GM23338 (cell line): ENCODE data around the gene KIF2C. TPM values are rescaled to one million over a fixed set of nuclear protein-coding genes. Genes with fewer than 3 reads are reported as not detected.

ENCODE experiments used
- ATAC-seq: fragments of 200-7000 bp; cut with Tn5 transposase; 3 replicates; pipeline ENCODE4 v1.9.1; 2020
- DNase-seq: peaks from one replicate; pipeline ENCODE4 v3.0.0-alpha.2; 2015; ENCODE audit warnings: low spot score
- H2AFZ ChIP-seq: fragments of 200-600 bp; sonication (generic); 2 replicates; pipeline ENCODE4 v1.8.0; 2016; ENCODE audit warnings: antibody characterized with exemption, mild to moderate bottlenecking, moderate library complexity
- H3F3A ChIP-seq: fragments of 200-600 bp; sonication (generic); replicated peaks from 2 replicates; pipeline ENCODE4 v1.8.0; 2017; ENCODE audit warnings: antibody characterized with exemption, mixed run types, low read depth
- H3K27ac ChIP-seq: fragments of 200-600 bp; sonication (generic); 2 replicates; pipeline ENCODE4 v1.6.1; 2016; ENCODE audit warnings: low read depth
- H3K27me3 ChIP-seq: fragments of 200-600 bp; sonication (generic); 2 replicates; pipeline ENCODE4 v1.8.0; 2016; ENCODE audit warnings: mild to moderate bottlenecking, mixed run types, moderate library complexity; ENCODE audit not compliant: insufficient read depth
- H3K36me3 ChIP-seq: fragments of 200-600 bp; sonication (generic); 2 replicates; pipeline ENCODE4 v1.8.0; 2016; ENCODE audit warnings: mild to moderate bottlenecking; ENCODE audit not compliant: insufficient read depth
- H3K4me1 ChIP-seq: fragments of 200-600 bp; sonication (generic); 2 replicates; pipeline ENCODE4 v1.8.0; 2016; ENCODE audit warnings: mild to moderate bottlenecking, moderate library complexity; ENCODE audit not compliant: insufficient read depth
- H3K4me2 ChIP-seq: fragments of 200-600 bp; sonication (generic); 2 replicates; pipeline ENCODE4 v1.7.1; 2017; ENCODE audit warnings: mixed run types
- H3K4me3 ChIP-seq: fragments of 200-600 bp; sonication (generic); 2 replicates; pipeline ENCODE4 v1.6.1; 2016; ENCODE audit warnings: mixed run types
- H3K79me2 ChIP-seq: fragments of 200-600 bp; sonication (generic); replicated peaks from 2 replicates; pipeline ENCODE4 v1.8.0; 2017; ENCODE audit warnings: mild to moderate bottlenecking; ENCODE audit not compliant: insufficient read depth
- H3K9me2 ChIP-seq: fragments of 200-600 bp; sonication (generic); 2 replicates; pipeline ENCODE4 v1.8.0; 2017; ENCODE audit not compliant: insufficient read depth
- H4K20me1 ChIP-seq: fragments of 200-600 bp; sonication (generic); replicated peaks from 2 replicates; pipeline ENCODE4 v1.8.0; 2017; ENCODE audit warnings: mild to moderate bottlenecking; ENCODE audit not compliant: insufficient read depth
- H3K27ac Mint-ChIP-seq: 2 replicates; pipeline ENCODE4 v1.8.0; 2020; ENCODE audit warnings: inconsistent platforms, mild to moderate bottlenecking, moderate library complexity, mixed read lengths
- H3K27me3 Mint-ChIP-seq: 3 replicates; pipeline ENCODE4 v1.8.0; 2022; ENCODE audit warnings: low read depth, mild to moderate bottlenecking, moderate library complexity, mixed read lengths, inconsistent platforms; ENCODE audit not compliant: insufficient read depth, poor library complexity
- H3K36me3 Mint-ChIP-seq: 3 replicates; pipeline ENCODE4 v1.8.0; 2021; ENCODE audit warnings: low read depth, mild to moderate bottlenecking, inconsistent platforms, moderate library complexity, mixed read lengths
- H3K4me1 Mint-ChIP-seq: 3 replicates; pipeline ENCODE4 v1.8.0; 2020; ENCODE audit warnings: mild to moderate bottlenecking, inconsistent platforms, mixed read lengths
- H3K4me3 Mint-ChIP-seq: 3 replicates; pipeline ENCODE4 v1.8.0; 2021; ENCODE audit warnings: moderate library complexity, mild to moderate bottlenecking, inconsistent platforms, mixed read lengths
- H3K9me3 Mint-ChIP-seq: 3 replicates; pipeline ENCODE4 v1.8.0; 2020; ENCODE audit warnings: moderate library complexity, mild to moderate bottlenecking, inconsistent platforms, mixed read lengths
- CREB1 ChIP-seq: fragments of 250-450 bp; sonication (Bioruptor Pico); IDR thresholded peaks from 2 replicates; pipeline ENCODE4 v1.5.0; 2020; ENCODE audit warnings: low read depth, mild to moderate bottlenecking, moderate library complexity
- ETS1 ChIP-seq: IDR thresholded peaks from 2 replicates; pipeline ENCODE4 v1.6.1; 2016; ENCODE audit warnings: antibody characterized with exemption
- EZH2 ChIP-seq: fragments of 200-600 bp; sonication (generic); IDR thresholded peaks from one replicate; pipeline ENCODE4 v1.8.0; 2017; ENCODE audit warnings: antibody characterized with exemption, mild to moderate bottlenecking, low read depth; ENCODE audit not compliant: unreplicated experiment
- JUNB ChIP-seq: IDR thresholded peaks from one replicate; pipeline ENCODE4 v1.6.1; 2016; ENCODE audit warnings: antibody characterized with exemption; ENCODE audit not compliant: unreplicated experiment
- STAT1 ChIP-seq: IDR thresholded peaks from one replicate; pipeline ENCODE4 v1.6.1; 2016; ENCODE audit warnings: antibody characterized with exemption; ENCODE audit not compliant: unreplicated experiment
- ZNF114 ChIP-seq: fragments of 250-450 bp; sonication (Bioruptor Pico); IDR thresholded peaks from 2 replicates; pipeline ENCODE4 v1.5.0; 2020; ENCODE audit warnings: mild to moderate bottlenecking, moderate library complexity
- ZNF331 ChIP-seq: fragments of 250-450 bp; sonication (Bioruptor Pico); IDR thresholded peaks from 2 replicates; pipeline ENCODE4 v1.5.0; 2020; ENCODE audit warnings: low read depth, mild to moderate bottlenecking, moderate library complexity
- polyA plus RNA-seq: library from polyadenylated mRNA; unstranded; fragments of >200 nt; fragmentation: Nextera tagmentation; extraction: Ambion mirVana; gene quantifications from 2 replicates; pipeline ENCODE4 v1.2.1, GENCODE V29; 2016
- total RNA-seq: library from RNA; depleted of rRNA; stranded (reverse); fragments of >200 nt; shearing (Covaris generic); gene quantifications from 2 replicates; pipeline ENCODE4 v1.2.3, GENCODE V29; 2014
- TF ChIP-seq, protein P1 (sequence below): fragments of 250-450 bp; sonication (Bioruptor Pico); IDR thresholded peaks from 2 replicates; pipeline ENCODE4 v1.5.0; 2020; ENCODE audit warnings: mild to moderate bottlenecking, moderate library complexity
- TF ChIP-seq, protein P2 (sequence below), 2 experiments: fragments of 200-600 bp in 1 of 2; sonication (generic) in 1 of 2; conservative IDR thresholded peaks; 2 replicates each; pipeline versions ENCODE4 v1.5.1 to v1.6.1; 2016 to 2017; ENCODE audit warnings: antibody characterized with exemption in 2 of 2, low read depth in 2 of 2, mild to moderate bottlenecking in 2 of 2, moderate library complexity in 1 of 2

KIF2C gene
- total and polyA plus RNA-seq, 2 experiments from 2014 or later = 38.0 to 62.9 TPM

DNA sequence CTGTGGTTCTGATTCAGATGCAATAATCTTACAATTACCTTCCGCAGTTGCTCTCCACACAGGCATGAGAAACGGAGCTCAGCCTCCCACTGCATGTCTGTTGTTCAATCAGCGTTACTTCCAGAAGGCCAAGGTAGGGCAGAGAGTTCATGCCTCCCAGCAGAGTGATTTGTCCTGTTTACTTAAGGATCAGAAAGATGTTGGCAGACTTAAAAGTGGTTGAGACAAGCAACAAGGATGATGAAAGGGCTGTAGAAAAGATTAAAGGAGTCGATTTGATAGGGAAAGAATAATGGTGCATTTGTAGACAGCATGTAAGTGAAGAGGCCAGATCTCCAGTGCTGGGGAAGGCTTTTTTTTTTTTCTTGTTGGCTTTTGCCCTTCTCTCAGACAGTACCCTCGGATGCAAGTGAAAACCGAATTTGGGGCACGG lies 38.5 kb upstream of the KIF2C start (continued):
- TF ChIP-seq, protein P1, sequence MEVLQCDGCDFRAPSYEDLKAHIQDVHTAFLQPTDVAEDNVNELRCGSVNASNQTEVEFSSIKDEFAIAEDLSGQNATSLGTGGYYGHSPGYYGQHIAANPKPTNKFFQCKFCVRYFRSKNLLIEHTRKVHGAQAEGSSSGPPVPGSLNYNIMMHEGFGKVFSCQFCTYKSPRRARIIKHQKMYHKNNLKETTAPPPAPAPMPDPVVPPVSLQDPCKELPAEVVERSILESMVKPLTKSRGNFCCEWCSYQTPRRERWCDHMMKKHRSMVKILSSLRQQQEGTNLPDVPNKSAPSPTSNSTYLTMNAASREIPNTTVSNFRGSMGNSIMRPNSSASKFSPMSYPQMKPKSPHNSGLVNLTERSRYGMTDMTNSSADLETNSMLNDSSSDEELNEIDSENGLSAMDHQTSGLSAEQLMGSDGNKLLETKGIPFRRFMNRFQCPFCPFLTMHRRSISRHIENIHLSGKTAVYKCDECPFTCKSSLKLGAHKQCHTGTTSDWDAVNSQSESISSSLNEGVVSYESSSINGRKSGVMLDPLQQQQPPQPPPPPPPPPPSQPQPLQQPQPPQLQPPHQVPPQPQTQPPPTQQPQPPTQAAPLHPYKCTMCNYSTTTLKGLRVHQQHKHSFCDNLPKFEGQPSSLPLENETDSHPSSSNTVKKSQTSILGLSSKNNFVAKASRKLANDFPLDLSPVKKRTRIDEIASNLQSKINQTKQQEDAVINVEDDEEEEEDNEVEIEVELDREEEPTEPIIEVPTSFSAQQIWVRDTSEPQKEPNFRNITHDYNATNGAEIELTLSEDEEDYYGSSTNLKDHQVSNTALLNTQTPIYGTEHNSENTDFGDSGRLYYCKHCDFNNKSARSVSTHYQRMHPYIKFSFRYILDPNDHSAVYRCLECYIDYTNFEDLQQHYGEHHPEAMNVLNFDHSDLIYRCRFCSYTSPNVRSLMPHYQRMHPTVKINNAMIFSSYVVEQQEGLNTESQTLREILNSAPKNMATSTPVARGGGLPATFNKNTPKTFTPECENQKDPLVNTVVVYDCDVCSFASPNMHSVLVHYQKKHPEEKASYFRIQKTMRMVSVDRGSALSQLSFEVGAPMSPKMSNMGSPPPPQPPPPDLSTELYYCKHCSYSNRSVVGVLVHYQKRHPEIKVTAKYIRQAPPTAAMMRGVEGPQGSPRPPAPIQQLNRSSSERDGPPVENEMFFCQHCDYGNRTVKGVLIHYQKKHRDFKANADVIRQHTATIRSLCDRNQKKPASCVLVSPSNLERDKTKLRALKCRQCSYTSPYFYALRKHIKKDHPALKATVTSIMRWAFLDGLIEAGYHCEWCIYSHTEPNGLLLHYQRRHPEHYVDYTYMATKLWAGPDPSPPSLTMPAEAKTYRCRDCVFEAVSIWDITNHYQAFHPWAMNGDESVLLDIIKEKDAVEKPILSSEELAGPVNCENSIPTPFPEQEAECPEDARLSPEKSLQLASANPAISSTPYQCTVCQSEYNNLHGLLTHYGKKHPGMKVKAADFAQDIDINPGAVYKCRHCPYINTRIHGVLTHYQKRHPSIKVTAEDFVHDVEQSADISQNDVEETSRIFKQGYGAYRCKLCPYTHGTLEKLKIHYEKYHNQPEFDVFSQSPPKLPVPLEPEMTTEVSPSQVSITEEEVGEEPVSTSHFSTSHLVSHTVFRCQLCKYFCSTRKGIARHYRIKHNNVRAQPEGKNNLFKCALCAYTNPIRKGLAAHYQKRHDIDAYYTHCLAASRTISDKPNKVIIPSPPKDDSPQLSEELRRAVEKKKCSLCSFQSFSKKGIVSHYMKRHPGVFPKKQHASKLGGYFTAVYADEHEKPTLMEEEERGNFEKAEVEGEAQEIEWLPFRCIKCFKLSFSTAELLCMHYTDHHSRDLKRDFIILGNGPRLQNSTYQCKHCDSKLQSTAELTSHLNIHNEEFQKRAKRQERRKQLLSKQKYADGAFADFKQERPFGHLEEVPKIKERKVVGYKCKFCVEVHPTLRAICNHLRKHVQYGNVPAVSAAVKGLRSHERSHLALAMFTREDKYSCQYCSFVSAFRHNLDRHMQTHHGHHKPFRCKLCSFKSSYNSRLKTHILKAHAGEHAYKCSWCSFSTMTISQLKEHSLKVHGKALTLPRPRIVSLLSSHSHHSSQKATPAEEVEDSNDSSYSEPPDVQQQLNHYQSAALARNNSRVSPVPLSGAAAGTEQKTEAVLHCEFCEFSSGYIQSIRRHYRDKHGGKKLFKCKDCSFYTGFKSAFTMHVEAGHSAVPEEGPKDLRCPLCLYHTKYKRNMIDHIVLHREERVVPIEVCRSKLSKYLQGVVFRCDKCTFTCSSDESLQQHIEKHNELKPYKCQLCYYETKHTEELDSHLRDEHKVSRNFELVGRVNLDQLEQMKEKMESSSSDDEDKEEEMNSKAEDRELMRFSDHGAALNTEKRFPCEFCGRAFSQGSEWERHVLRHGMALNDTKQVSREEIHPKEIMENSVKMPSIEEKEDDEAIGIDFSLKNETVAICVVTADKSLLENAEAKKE = no peak
- TF ChIP-seq, protein P2, sequence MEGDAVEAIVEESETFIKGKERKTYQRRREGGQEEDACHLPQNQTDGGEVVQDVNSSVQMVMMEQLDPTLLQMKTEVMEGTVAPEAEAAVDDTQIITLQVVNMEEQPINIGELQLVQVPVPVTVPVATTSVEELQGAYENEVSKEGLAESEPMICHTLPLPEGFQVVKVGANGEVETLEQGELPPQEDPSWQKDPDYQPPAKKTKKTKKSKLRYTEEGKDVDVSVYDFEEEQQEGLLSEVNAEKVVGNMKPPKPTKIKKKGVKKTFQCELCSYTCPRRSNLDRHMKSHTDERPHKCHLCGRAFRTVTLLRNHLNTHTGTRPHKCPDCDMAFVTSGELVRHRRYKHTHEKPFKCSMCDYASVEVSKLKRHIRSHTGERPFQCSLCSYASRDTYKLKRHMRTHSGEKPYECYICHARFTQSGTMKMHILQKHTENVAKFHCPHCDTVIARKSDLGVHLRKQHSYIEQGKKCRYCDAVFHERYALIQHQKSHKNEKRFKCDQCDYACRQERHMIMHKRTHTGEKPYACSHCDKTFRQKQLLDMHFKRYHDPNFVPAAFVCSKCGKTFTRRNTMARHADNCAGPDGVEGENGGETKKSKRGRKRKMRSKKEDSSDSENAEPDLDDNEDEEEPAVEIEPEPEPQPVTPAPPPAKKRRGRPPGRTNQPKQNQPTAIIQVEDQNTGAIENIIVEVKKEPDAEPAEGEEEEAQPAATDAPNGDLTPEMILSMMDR (conservative IDR thresholded peaks at IDR 0.05; ENCODE audit: low read depth in 2 of 2) = no peak
- TF ChIP-seq ZNF114 = no peak

DNA sequence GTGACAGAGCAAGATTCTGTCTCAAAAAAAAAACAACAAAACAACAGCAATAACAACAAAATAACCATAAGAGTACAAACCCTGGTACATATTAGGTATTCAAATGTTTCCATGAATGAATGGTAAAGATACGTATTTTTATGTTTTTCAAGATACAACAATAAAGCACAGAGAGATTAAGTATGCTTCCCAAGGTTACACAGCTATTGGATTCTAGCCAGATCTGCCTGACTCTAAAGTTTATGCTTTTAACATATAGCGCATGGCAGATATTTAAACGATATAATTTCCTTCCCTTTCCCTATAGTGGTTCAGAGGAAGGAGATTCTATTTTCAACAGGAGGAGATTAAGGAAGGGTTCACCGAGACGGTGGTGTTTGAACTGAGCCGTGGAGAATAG lies 34.2 kb upstream of the KIF2C start:
- Mint-ChIP-seq H3K4me1 (peaks cover 15% of the 10 kb centered on the region), H3K27ac (no peak overlapping the region)
- H4K20me1 ChIP-seq = no peaks in the 10 kb centered on the region
- TF ChIP-seq EZH2 = no peak
- TF ChIP-seq STAT1 = no peak
- no peak for TF ChIP-seq ZNF114
- no peak for TF ChIP-seq JUNB
- no peak for TF ChIP-seq CREB1 (CRISPR knock-in tag)
- TF ChIP-seq ZNF331 (CRISPR knock-in tag) = no peak
- no peak for TF ChIP-seq ETS1

More for the DNA sequence above, 34.2 kb upstream of the KIF2C start:
- DNase-seq (no peak), ATAC-seq (no peak)
- Mint-ChIP-seq H3K9me3 (peaks cover 13% of the 10 kb centered on the region), H3K4me3 (no peak overlapping the region; the same call in 2 of the 3 replicates), H3K27me3 (peaks cover 7% of the 10 kb centered on the region), H3K36me3 (peaks cover 11% of the 10 kb centered on the region)
- H3F3A ChIP-seq = peaks cover 3% of the 10 kb centered on the region
- H3K4me1 ChIP-seq = no peaks in the 10 kb centered on the region; the same call in 1 of the 2 replicates
- no peak overlapping the region for H3K27ac ChIP-seq
- no peak overlapping the region for H3K4me3 ChIP-seq
- no peaks in the 10 kb centered on the region for H3K36me3 ChIP-seq
- H3K4me2 ChIP-seq = no peak overlapping the region
- H3K9me2 ChIP-seq = no peaks in the 10 kb centered on the region; the same call in 1 of the 2 replicates
- no peaks in the 10 kb centered on the region for H3K79me2 ChIP-seq
- no peaks in the 10 kb centered on the region for H3K27me3 ChIP-seq
- H2AFZ ChIP-seq = no peak overlapping the region
